Measurements from ENCODE around the gene GTF2F2. TPM values are rescaled to one million over a fixed set of nuclear protein-coding genes. Genes with fewer than 3 reads are reported as not detected.

The GTF2F2 gene
- total RNA-seq, 2 donors from 2014 or later = 20.4 to 23.3 TPM

DNA sequence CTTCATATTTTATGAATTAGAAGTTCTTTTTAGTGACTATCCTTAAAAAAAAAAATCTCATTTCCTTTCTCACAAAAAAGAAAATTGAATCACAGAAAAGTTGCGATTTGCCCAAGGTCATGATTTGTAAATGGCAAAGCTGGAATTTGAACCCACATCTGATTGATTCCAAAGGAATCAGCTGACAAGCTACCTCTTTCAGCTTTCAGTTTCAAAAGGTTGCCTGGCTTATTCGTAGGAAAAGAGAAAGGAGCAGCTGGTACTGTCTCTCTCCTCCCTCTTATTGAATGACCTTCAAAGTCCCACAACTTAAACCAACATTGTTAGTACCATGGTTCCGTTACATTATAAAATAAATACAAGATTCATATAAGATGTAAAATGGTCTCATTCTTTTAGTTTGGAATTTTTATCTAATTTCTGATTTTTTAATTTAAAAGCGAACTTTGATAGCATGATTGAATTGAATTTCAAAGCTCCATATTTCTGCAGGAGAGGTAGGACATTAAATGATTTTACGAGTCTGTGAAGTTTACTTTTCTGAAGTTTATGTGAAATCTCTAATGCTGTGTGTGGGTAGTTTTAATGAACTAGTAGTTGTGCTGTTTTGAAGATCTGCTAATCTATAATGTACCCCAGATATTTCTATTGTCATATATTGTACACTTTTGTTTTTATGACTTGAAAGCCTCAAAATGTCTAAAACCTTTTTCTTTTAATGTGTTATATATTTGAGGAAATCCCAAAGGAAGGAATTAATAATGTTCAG lies 99.0 kb downstream of the GTF2F2 start:
- DNase-seq (ENCODE audit: low spot score in 2 of 2) (no peak), ATAC-seq (no peak)
- peaks cover 0 to 7% of the 10 kb centered on the region in 2 donors for H3K36me3 Mint-ChIP-seq
- H3K9me3 Mint-ChIP-seq = no peaks in the 10 kb centered on the region
- H3K27ac Mint-ChIP-seq = no peak overlapping the region

DNA sequence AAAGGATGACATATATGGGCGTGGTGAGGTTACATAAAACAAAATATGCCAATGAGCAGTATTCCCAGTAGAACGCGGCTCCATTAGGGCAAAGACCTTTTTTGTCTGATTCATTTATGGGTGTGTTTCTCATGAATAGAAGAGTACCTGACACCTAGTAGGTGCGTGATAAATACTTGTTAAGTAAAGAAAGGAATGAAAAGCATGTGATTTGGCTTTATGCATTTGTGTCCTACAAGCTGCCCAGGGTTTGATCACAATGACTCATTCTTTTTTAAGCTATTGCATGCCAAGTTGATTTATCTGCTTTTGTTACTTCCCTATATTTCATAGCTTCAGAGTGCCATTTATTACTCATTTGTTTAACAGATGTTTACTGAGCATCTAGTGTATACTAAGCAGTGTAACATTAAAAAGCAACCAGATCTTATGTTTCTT lies 99.6 kb downstream of the GTF2F2 start:
- Mint-ChIP-seq H3K36me3 (peaks cover 0 to 7% of the 10 kb centered on the region in 2 donors), H3K27ac (no peak overlapping the region), H3K9me3 (no peaks in the 10 kb centered on the region)
- ATAC-seq (no peak), DNase-seq (ENCODE audit: low spot score in 2 of 2) (no peak)

DNA sequence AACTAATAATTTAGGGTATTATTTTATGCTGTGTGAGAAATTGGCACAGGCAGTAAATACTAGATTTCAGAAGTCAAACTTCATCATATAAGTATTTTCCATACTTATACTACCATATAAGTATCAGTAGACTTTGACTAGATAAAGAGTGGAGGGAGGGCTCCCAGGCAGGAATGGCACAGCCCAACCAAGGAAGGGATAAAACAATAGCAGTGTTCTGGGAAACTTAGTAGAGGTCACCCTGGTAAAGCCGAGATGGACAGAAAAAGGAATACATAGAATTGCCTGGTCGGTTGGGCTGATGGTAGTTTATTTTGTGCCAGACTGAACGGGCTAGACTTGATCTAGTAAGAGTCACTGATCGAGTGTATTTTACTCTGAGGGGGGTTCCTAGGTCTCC lies 100.1 kb downstream of the GTF2F2 start:
- Mint-ChIP-seq H3K36me3 (peaks cover 0 to 7% of the 10 kb centered on the region in 2 donors), H3K9me3 (no peaks in the 10 kb centered on the region), H3K27ac (no peak overlapping the region)
- ATAC-seq (no peak), DNase-seq (ENCODE audit: low spot score in 2 of 2) (no peak)

- ATAC-seq (no peak), DNase-seq (ENCODE audit: low spot score in 2 of 2) (no peak)
- H3K36me3 Mint-ChIP-seq = peaks cover 0 to 3% of the 10 kb centered on the region in 2 donors
- H3K27ac Mint-ChIP-seq = no peak overlapping the region
- no peaks in the 10 kb centered on the region for H3K9me3 Mint-ChIP-seq
These were observed 102.2 kb downstream of the GTF2F2 start for GRCh38 chr13:45222516-45222915.

GRCh38 chr13:45222919-45223318 lies 102.6 kb downstream of the GTF2F2 start:
- Mint-ChIP-seq H3K36me3 (no peaks in the 10 kb centered on the region), H3K27ac (no peak overlapping the region), H3K9me3 (no peaks in the 10 kb centered on the region)
- no peak for ATAC-seq
- no peak for DNase-seq (ENCODE audit: low spot score in 2 of 2)

DNA sequence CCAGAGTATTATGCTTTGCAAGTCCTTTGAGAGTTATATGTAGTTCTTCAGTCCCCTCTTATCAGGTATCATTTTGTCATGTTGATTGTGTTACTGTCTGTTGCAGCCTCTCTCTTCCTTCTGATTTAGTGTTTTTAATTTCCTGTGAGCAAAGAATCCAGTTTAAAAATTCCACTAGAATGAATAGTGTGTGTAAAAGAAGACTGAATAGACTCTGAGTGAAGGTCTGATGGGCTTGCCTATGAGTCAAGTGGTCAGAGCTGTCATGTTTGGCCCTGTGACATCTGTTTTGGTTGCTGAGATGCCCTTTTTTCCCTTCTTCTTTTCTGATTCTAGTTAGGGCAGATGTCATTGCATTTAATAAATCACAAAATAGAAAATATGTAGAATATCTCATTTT lies 103.9 kb downstream of the GTF2F2 start:
- ATAC-seq (no peak), DNase-seq (ENCODE audit: low spot score in 2 of 2) (no peak)
- H3K9me3 Mint-ChIP-seq = no peaks in the 10 kb centered on the region
- H3K27ac Mint-ChIP-seq = no peak overlapping the region
- H3K36me3 Mint-ChIP-seq = no peaks in the 10 kb centered on the region

GRCh38 chr13:45225370-45225769 lies 105.1 kb downstream of the GTF2F2 start:
- H3K27ac Mint-ChIP-seq = peak overlapping the region in 1 of 2 donors; percentile 46
- no peaks in the 10 kb centered on the region for H3K36me3 Mint-ChIP-seq
- no peak for DNase-seq (ENCODE audit: low spot score in 2 of 2)
- no peaks in the 10 kb centered on the region for H3K9me3 Mint-ChIP-seq
- no peak for ATAC-seq

DNA sequence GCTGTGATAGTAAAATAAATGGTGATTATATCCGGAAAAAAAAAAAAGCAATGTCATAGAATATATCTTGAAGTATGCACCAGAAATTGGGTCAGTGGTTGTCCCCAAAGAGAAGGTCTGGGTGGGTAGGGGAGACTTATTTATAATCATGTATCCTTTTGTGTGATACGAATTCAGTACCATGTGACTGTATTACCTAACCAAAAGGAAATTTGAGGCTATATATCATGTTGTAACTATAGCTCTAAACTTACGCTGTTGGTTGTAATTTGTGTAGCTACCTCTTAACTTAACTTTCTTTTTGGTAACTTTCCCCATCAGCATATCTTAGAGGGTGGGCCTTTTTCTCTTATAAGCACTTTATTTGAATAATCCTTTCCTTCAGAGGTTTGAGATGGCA lies 105.7 kb downstream of the GTF2F2 start:
- DNase-seq (ENCODE audit: low spot score in 2 of 2) (no peak), ATAC-seq (peak in 1 of 2 donors; percentile 35)
- Mint-ChIP-seq H3K36me3 (no peaks in the 10 kb centered on the region), H3K27ac (no peak overlapping the region), H3K9me3 (no peaks in the 10 kb centered on the region)

GRCh38 chr13:45228002-45228401 lies 107.7 kb downstream of the GTF2F2 start:
- no peaks in the 10 kb centered on the region for H3K9me3 Mint-ChIP-seq
- DNase-seq (ENCODE audit: low spot score in 2 of 2) (no peak), ATAC-seq (no peak)
- no peak overlapping the region for H3K27ac Mint-ChIP-seq
- H3K36me3 Mint-ChIP-seq = no peaks in the 10 kb centered on the region

- Mint-ChIP-seq H3K27ac (no peak overlapping the region), H3K36me3 (no peaks in the 10 kb centered on the region), H3K9me3 (no peaks in the 10 kb centered on the region)
- DNase-seq (ENCODE audit: low spot score in 2 of 2) = no peak
- ATAC-seq = no peak
These were observed 108.9 kb downstream of the GTF2F2 start for GRCh38 chr13:45229172-45229571.

- ATAC-seq (no peak), DNase-seq (ENCODE audit: low spot score in 2 of 2) (no peak)
- Mint-ChIP-seq H3K9me3 (no peaks in the 10 kb centered on the region), H3K36me3 (no peaks in the 10 kb centered on the region), H3K27ac (no peak overlapping the region)
These were observed 111.0 kb downstream of the GTF2F2 start for GRCh38 chr13:45231305-45231704.

- ATAC-seq (no peak), DNase-seq (ENCODE audit: low spot score in 2 of 2) (no peak)
- Mint-ChIP-seq H3K9me3 (no peaks in the 10 kb centered on the region), H3K27ac (no peak overlapping the region), H3K36me3 (no peaks in the 10 kb centered on the region)
These were observed 111.4 kb downstream of the GTF2F2 start for GRCh38 chr13:45231722-45232121.

DNA sequence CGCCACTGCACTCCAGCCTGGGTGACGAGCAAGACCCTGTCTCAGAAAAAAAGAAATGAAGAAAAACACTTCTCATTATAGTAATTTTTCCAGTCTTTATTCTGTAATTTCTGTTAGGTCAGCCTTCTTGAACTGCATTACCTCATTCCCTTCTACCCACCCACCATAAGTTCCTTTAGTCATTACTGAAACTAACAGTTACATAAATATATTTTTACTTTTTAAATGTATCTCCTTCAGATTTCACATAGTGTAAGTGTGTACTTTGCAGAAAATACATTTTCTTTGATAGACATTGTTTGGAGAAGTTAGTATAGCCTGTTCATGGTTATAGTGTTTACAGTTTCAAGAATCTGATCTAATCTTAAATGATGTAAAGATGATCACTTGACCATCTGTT lies 112.3 kb downstream of the GTF2F2 start:
- Mint-ChIP-seq H3K27ac (no peak overlapping the region), H3K36me3 (no peaks in the 10 kb centered on the region), H3K9me3 (no peaks in the 10 kb centered on the region)
- DNase-seq (ENCODE audit: low spot score in 2 of 2) = no peak
- no peak for ATAC-seq

DNA sequence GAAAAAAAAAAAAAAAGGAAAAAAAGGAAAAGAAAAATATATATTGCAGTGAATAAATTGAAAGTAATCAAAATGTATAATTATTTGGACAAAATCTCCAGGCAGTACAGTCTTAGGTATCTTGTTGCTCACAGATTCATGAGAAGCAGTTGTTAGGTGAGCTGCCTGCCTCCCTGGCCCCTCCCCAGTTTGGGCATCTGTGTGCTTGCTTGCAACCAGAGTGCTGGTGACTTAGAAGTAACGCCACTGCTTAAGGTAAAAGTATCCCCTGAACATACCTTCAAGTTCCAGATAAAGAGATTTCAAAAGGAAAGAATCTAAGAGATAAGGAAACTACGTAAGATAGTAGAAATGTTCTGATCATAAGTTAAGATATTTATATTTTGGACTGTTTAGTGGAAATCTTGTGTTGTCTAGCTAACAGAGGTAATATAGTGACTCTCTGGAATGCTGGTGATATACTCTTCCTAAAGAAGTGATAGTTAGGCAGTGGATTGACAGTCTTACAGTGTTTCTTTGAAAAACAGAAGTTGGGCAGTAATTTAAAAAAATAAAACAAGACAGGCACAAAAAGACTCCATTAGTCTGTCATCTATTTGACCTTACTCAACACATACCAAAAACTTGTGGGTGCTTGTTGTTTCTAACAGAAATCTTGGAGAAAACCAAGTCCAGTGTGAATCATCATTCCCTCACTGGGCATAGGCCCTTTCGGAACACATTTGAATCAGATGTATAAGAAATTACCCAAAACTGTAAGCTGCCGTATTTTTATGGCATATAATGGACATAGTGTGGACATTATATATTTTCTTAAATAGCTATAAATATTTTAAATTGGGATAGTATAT lies 118.9 kb downstream of the GTF2F2 start:
- no peaks in the 10 kb centered on the region for H3K9me3 Mint-ChIP-seq
- ATAC-seq (no peak), DNase-seq (ENCODE audit: low spot score in 2 of 2) (no peak)
- no peaks in the 10 kb centered on the region for H3K36me3 Mint-ChIP-seq
- no peak overlapping the region for H3K27ac Mint-ChIP-seq

DNA sequence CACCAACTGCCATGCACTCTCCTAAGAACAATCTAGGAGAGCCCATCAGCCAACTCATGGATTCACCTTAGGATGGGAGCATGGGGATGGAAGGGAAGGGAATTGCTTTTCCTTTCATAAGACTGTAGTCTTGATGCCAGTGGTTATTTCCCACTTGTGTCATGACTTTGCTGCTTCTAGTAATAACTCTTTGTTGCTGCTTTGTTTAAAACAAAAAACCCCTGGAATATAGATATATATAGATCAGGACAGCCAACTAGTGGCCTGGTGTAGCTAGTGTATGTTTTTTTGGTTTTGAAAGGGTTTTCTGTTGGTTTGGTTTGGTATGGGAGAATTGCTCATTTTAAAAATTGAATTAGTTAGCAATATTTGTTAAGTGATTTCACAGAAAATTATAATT lies 119.8 kb downstream of the GTF2F2 start:
- no peak for ATAC-seq
- no peak for DNase-seq (ENCODE audit: low spot score in 2 of 2)
- no peak overlapping the region for H3K27ac Mint-ChIP-seq
- H3K9me3 Mint-ChIP-seq = no peaks in the 10 kb centered on the region
- no peaks in the 10 kb centered on the region for H3K36me3 Mint-ChIP-seq

- Mint-ChIP-seq H3K9me3 (no peaks in the 10 kb centered on the region), H3K27ac (no peak overlapping the region), H3K36me3 (no peaks in the 10 kb centered on the region)
- no peak for ATAC-seq
- DNase-seq (ENCODE audit: low spot score in 2 of 2) = no peak
These were observed 121.8 kb downstream of the GTF2F2 start for GRCh38 chr13:45242070-45242469.

- ATAC-seq (no peak), DNase-seq (ENCODE audit: low spot score in 2 of 2) (no peak)
- H3K36me3 Mint-ChIP-seq = no peaks in the 10 kb centered on the region
- H3K9me3 Mint-ChIP-seq = no peaks in the 10 kb centered on the region
- H3K27ac Mint-ChIP-seq = no peak overlapping the region
These were observed 122.2 kb downstream of the GTF2F2 start for GRCh38 chr13:45242524-45242923.

DNA sequence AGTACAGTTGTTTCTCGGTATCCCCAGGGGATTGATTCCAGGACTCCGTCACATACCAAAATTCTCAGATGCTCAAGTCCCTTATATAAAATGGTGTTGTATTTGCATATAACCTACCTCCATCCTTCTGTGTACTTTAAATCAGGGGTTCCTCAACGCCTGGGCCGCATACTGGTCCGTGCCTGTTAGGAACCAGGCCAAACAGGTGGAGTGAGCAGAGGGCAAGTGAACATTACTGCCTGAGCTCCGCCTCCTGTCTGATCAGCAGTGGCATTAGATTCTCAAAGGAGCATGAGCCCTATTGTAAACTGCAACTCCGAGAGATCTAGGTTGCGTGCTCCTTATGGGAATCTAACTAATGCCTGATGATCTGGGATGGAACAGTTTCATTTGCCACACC lies 122.8 kb downstream of the GTF2F2 start:
- no peaks in the 10 kb centered on the region for H3K9me3 Mint-ChIP-seq
- no peak for DNase-seq (ENCODE audit: low spot score in 2 of 2)
- no peak overlapping the region for H3K27ac Mint-ChIP-seq
- no peak for ATAC-seq
- H3K36me3 Mint-ChIP-seq = no peaks in the 10 kb centered on the region

Measured in activated naive CD4-positive, alpha-beta T cell treated with anti-CD3 and anti-CD28 coated beads, Interleukin-2, amount 50 U/mL, for 72 hours (primary cell).